Loucy (cell line): Measurements from ENCODE around the gene SCAF1.

Experiments
- CTCF ChIP-seq: fragments of 200-600 bp; sonication (generic); conservative IDR thresholded peaks from 2 replicates; pipeline ENCODE4 v1.5.1; 2014; ENCODE audit warnings: mild to moderate bottlenecking, antibody characterized with exemption, low read length
- EZH2phosphoT487 ChIP-seq: fragments of 200-600 bp; IDR thresholded peaks from 2 replicates; pipeline ENCODE4 v1.6.1; 2018; ENCODE audit warnings: antibody characterized with exemption, mild to moderate bottlenecking, moderate library complexity, borderline replicate concordance

- TF ChIP-seq CTCF (no peak), EZH2phosphoT487 (no peak)
Observed at GRCh38 chr19:49679771-49680413, 37.9 kb downstream of the SCAF1 start.
